A549 (cell line): ENCODE measurements around the gene PRKX.
"Not testable (repeated sequence)": the region's sequence is repeated elsewhere in the genome, so short reads cannot be mapped to it uniquely, and the experiment has no call there.

Experiments used
- CEBPB ChIP-seq, 2 experiments: fragments of >200 bp in 1 of 2; sonication (Bioruptor Twin) in 1 of 2; formaldehyde crosslinking in 1 of 2; IDR thresholded peaks; 2 replicates each; pipeline ENCODE4 v1.6.1; 2012 to 2016
- CTCF ChIP-seq: fragments of >200 bp; sonication (Bioruptor Twin); formaldehyde crosslinking; IDR thresholded peaks from 3 replicates; pipeline ENCODE4 v1.5.1; 2016
- HEYL ChIP-seq: fragments of 250-450 bp; sonication (Bioruptor Pico); IDR thresholded peaks from 2 replicates; pipeline ENCODE4 v1.8.0; 2021; ENCODE audit warnings: mild to moderate bottlenecking, moderate library complexity
- POLR2A ChIP-seq: IDR thresholded peaks from 2 replicates; pipeline ENCODE4 v1.6.1; 2012; ENCODE audit warnings: mild to moderate bottlenecking, low read length
- RAD21 ChIP-seq, 2 experiments: fragments of >200 bp in 1 of 2; sonication (Bioruptor Twin) in 1 of 2; formaldehyde crosslinking in 1 of 2; IDR thresholded peaks in 1 of 2; conservative IDR thresholded peaks in 1 of 2; 2 replicates in 1 of 2; 3 replicates in 1 of 2; pipeline ENCODE4 v1.6.1; 2012 to 2018; ENCODE audit warnings: inconsistent platforms in 1 of 2

GRCh38 chrX:3702095-3702494 lies 11.4 kb downstream of the PRKX start:
- not testable (repeated sequence) for TF ChIP-seq HEYL (CRISPR knock-in tag); CTCF; POLR2A; CEBPB (IDR thresholded peaks at IDR 0.05); RAD21 (conservative IDR thresholded peaks at IDR 0.05 in 1 of 2, IDR thresholded peaks at IDR 0.05 in 1 of 2)
